GM12873 (cell line): ENCODE data around the gene RNF169.

Source experiments
- TF ChIP-seq, protein P1 (sequence below): IDR thresholded peaks from 2 replicates; pipeline ENCODE4 v1.5.1; 2012; ENCODE audit warnings: low read depth, mild to moderate bottlenecking, moderate library complexity, low read length, control low read depth; ENCODE audit not compliant: insufficient read depth; ENCODE audit errors: missing control alignments

RNF169 gene

DNA sequence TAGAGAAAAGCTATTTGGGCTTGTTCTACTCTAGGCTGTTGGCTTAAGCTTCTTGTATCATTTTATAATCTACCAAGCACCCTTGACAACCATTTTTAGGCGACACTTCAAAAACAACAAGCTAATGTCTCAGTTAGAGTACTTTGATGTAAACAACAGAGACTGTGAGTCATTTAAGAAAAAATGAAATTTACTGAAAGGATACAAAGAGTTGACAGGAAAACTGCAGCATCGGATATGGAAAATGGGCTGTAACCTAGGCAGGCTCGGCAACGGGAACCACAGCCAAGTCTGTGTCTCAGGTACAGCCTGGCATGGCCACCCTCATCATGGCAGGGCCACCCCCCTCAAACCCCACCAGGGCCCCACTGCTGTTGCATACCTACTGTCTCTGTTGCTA lies 4.4 kb upstream of the RNF169 start:
- TF ChIP-seq, protein P1, sequence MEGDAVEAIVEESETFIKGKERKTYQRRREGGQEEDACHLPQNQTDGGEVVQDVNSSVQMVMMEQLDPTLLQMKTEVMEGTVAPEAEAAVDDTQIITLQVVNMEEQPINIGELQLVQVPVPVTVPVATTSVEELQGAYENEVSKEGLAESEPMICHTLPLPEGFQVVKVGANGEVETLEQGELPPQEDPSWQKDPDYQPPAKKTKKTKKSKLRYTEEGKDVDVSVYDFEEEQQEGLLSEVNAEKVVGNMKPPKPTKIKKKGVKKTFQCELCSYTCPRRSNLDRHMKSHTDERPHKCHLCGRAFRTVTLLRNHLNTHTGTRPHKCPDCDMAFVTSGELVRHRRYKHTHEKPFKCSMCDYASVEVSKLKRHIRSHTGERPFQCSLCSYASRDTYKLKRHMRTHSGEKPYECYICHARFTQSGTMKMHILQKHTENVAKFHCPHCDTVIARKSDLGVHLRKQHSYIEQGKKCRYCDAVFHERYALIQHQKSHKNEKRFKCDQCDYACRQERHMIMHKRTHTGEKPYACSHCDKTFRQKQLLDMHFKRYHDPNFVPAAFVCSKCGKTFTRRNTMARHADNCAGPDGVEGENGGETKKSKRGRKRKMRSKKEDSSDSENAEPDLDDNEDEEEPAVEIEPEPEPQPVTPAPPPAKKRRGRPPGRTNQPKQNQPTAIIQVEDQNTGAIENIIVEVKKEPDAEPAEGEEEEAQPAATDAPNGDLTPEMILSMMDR: no peak

DNA sequence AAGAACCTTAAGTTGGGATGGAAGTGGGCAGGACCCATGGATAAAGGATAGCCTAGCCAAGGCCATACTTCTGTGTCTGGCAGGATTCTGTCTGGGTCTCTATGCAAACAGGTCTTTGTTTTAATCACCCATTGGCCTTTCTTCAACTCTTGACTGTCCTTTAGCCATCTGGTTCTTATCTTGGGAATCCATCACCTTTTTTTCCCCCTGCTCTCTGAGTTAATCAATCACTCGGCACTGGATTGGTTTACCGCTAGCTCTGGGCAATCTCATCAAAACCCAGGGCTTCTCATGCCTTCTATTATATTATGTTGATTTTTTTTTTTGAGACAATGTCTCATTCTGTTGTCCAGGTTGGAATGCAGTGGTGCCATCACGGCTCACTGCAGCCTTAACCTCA lies 1.8 kb upstream of the RNF169 start:
- TF ChIP-seq, protein P1: no peak

DNA sequence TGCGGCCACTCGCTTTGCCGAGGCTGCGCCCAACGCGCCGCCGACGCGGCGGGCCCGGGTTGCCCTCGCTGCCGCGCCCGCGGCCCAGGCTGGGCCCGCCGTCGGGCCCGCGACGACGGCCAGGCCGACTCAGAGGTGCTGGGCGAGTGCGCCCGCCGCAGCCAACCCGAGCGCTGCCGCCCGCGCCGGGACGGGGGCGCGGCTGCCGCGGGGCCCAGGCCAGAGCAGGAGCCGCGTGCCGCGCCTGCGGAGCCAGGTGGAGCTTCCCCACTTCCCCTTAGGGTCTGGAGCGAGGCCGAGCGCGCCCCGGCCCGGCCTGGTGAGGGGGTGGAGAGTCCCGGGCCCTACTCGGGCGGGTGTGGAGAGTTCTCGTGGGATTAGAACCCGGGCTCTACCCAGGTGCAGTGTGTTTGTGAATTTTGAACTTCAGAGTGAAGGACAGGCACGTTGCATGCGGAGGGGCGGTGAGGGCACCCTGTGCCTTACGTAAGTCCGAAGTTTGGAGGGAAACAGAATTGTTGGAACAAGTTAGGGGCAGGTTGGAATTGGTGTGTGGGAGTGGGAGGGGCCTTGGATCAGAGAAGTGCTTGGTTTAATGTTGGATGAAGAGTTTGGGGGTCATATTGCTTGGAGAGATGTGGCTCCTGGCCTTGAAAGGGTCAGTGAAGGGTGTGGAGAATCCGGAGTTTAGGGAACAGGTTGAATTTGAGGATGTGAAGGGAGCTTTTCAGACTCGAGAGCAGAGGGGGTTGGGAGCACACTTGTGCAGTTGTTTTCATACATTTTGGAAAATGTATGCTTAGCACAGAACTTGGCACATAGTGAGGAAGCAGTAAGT lies 697 bp downstream of the RNF169 start:
- TF ChIP-seq, protein P1: no peak

DNA sequence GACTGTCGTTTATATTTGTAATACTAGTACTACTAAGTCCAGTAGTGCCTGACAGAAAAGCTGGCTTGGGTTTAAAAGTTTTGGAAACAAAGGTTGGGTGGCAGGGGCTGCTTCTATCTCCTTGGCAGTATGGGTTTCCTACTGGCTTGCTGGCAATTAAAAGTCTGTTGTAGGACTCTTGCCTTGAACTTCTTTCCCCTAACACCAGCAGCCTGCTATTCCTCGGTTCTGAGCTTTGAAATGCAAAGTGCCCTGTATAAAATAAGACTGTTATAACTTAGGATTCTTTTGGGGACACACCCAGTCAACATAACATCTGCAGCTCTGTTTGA lies 1.3 kb downstream of the RNF169 start:
- TF ChIP-seq, protein P1: no peak

DNA sequence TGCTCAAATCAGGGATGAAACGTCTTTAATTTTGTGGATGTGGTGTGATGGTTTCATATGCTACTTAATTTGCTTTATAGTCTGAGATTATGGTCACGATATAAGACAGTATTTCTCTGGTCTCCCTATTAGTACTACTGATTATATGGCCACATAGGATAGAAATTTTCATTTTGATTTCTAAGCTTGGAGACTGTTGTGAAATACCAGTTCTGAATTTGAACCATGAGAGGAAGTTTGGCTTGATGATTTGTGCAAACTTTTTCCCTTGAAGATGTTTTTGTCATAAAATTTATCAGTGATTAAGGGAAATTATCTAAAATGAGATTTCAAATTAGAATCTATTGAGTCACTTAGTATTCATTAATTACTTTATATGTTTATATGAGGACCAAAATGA lies 2.7 kb downstream of the RNF169 start:
- TF ChIP-seq, protein P1: no peak

DNA sequence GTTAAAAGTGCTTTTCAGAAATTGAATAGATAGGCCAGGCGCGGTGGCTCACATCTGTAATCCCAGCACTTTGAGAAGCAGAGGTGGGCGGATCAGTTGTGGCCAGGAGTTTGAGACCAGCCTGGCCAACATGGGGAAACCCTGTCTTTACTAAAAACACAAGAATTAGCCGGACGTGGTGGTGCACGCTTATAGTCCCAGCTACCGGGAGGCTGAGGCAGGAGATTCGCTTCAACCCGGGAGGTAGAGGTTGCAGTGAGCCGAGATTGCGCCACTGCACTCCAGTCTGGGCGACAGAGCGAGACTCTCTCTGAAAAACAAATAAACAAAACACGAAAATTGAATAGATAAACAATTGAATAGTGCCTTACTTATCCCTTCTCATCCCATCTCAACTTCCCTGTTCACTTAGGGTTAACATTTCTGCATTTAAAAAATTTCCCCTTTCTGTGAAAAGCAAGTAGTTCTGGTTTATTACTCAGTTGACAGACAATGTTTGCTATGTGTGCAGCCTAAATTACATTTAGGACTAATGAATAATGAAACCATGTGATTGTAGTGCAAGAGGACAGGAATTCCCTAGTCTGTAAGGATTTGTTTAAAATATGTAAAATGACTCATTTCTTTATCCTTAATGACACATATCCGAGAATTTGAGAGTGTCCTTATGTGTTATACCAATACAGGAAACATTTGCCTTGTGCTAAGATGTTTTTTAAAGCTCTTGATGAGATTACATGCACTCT lies 6.0 kb downstream of the RNF169 start:
- TF ChIP-seq, protein P1: no peak

DNA sequence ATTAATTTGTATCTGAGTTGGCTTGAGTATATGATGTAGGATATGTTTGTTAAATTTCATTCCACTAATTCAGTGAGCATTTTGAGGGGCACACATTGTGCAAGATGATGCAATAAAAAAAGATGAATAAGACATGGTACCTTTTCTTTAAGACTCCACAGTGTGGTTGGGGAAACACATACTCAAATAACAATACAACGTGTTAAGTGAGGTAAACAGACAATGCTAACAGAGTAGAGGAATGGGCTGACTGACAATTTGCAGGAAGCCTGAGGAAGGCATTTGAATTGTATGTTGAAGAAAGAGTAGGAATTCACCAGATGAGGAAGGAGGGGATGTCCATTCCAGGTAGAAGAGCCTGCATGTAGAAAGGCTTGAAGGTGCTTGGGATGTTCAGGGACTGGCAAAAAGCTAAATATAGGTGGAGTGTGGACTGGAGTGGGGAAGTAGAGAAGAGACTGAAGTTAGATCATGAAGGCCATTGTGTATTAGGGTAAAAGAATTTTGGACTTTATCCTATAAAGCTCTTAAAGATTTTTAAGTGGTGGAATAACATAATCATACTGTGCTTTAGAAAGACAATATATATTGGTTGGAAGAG lies 6.8 kb downstream of the RNF169 start:
- TF ChIP-seq, protein P1: no peak
